ENCODE results near the gene UCK2.

GRCh38 chr1:165853528-165854075 lies 26.2 kb downstream of the UCK2 start:
- TF ChIP-seq CTCF (IDR thresholded peaks at IDR 0.05; ENCODE audit: low read length) = no peak
- TF ChIP-seq EZH2 (optimal IDR thresholded peaks at IDR 0.05; ENCODE audit: low read depth, low read length) = no peak
- no peak for TF ChIP-seq EZH2phosphoT487 (IDR thresholded peaks at IDR 0.05; ENCODE audit: low read length)

Measured in MM.1S (cell line).